Immature natural killer cell (primary cell): ENCODE measurements around the gene ERVK3-1. TPM values are rescaled to one million over a fixed set of nuclear protein-coding genes. Genes with fewer than 3 reads are reported as not detected.
A peak's percentile ranks its signal among the peaks of the same experiment; 100 is the strongest.
"Not testable (repeated sequence)": the region's sequence is repeated elsewhere in the genome, so short reads cannot be mapped to it uniquely, and the experiment has no call there.

Source experiments
- DNase-seq, 3 donors: peaks; one replicate each; pipeline ENCODE4 v3.0.0; 2022; ENCODE audit warnings: mixed read lengths in 1 of 3
- H3K27ac Mint-ChIP-seq, 6 donors: one replicate each; pipeline ENCODE4 v1.8.0; 2020; ENCODE audit warnings: mixed read lengths in 6 of 6, mild to moderate bottlenecking in 5 of 6, inconsistent platforms in 4 of 6, moderate library complexity in 3 of 6
- H3K27me3 Mint-ChIP-seq, 3 donors: one replicate each; pipeline ENCODE4 v1.8.0; 2020 to 2021; ENCODE audit warnings: low read depth in 3 of 3, mild to moderate bottlenecking in 3 of 3, mixed read lengths in 3 of 3, moderate library complexity in 3 of 3, inconsistent platforms in 1 of 3
- H3K36me3 Mint-ChIP-seq, 3 donors: one replicate each; pipeline ENCODE4 v1.8.0; 2020; ENCODE audit warnings: mixed read lengths in 3 of 3, inconsistent platforms in 2 of 3, mild to moderate bottlenecking in 2 of 3
- H3K4me1 Mint-ChIP-seq, 2 donors: one replicate each; pipeline ENCODE4 v1.8.0; 2020; ENCODE audit warnings: inconsistent platforms in 2 of 2, mild to moderate bottlenecking in 2 of 2, mixed read lengths in 2 of 2, moderate library complexity in 1 of 2
- H3K4me3 Mint-ChIP-seq, 5 donors: one replicate each; pipeline ENCODE4 v1.8.0; 2020; ENCODE audit warnings: mild to moderate bottlenecking in 5 of 5, mixed read lengths in 5 of 5, inconsistent platforms in 3 of 5, moderate library complexity in 3 of 5
- H3K9me3 Mint-ChIP-seq, 6 donors: one replicate each; pipeline ENCODE4 v1.8.0; 2020; ENCODE audit warnings: mild to moderate bottlenecking in 6 of 6, mixed read lengths in 6 of 6, inconsistent platforms in 4 of 6, moderate library complexity in 3 of 6
- polyA plus RNA-seq, 3 donors: library from polyadenylated mRNA; unstranded; fragments of 300-500 nt; fragmentation: Illumina TruSeq; gene quantifications; one replicate each; pipeline ENCODE4 v1.2.3, GENCODE V29; 2021

Gene ERVK3-1
- polyA plus RNA-seq, 3 donors from 2014 or later: 76.5 to 113 (median 91.6) TPM

- DNase-seq: no peak
- H3K27me3 Mint-ChIP-seq: no peaks in the 10 kb centered on the region
- peaks cover 18 to 34% (median 29%) of the 10 kb centered on the region in 3 donors for H3K36me3 Mint-ChIP-seq
- no peak overlapping the region for H3K27ac Mint-ChIP-seq
- H3K4me3 Mint-ChIP-seq: no peak overlapping the region
- no peaks in the 10 kb centered on the region for H3K9me3 Mint-ChIP-seq
- no peaks in the 10 kb centered on the region for H3K4me1 Mint-ChIP-seq
Measured at GRCh38 chr19:58336820-58337219, 31.6 kb downstream of the ERVK3-1 start.

- peaks cover 0 to 2% (median 0%) of the 10 kb centered on the region in 3 donors for H3K27me3 Mint-ChIP-seq
- H3K4me1 Mint-ChIP-seq: no peaks in the 10 kb centered on the region
- H3K9me3 Mint-ChIP-seq: no peaks in the 10 kb centered on the region
- peaks cover 24 to 40% (median 29%) of the 10 kb centered on the region in 3 donors for H3K36me3 Mint-ChIP-seq
- no peak overlapping the region for H3K27ac Mint-ChIP-seq
- no peak for DNase-seq
- no peak overlapping the region for H3K4me3 Mint-ChIP-seq
Measured at GRCh38 chr19:58338336-58338735, 33.2 kb downstream of the ERVK3-1 start.

- H3K27me3 Mint-ChIP-seq: peaks cover 0 to 2% (median 0%) of the 10 kb centered on the region in 3 donors
- H3K36me3 Mint-ChIP-seq: peaks cover 24 to 40% (median 29%) of the 10 kb centered on the region in 3 donors
- no peak overlapping the region for H3K4me3 Mint-ChIP-seq
- H3K9me3 Mint-ChIP-seq: peaks cover 0 to 2% (median 0%) of the 10 kb centered on the region in 6 donors
- no peaks in the 10 kb centered on the region for H3K4me1 Mint-ChIP-seq
- no peak for DNase-seq
- no peak overlapping the region for H3K27ac Mint-ChIP-seq
Measured at GRCh38 chr19:58338825-58339558, 33.8 kb downstream of the ERVK3-1 start.

GRCh38 chr19:58345558-58345957 is 40.4 kb downstream of the ERVK3-1 start:
- peak overlapping the region in 4 of 6 donors; percentile 4 to 54 (median 10) for H3K27ac Mint-ChIP-seq
- peaks cover 15 to 21% of the 10 kb centered on the region in 2 donors for H3K4me1 Mint-ChIP-seq
- H3K27me3 Mint-ChIP-seq: peaks cover 2 to 10% (median 5%) of the 10 kb centered on the region in 3 donors
- no peak for DNase-seq
- H3K4me3 Mint-ChIP-seq: peak overlapping the region; percentile 59 to 87 (median 74)
- peaks cover 0 to 2% (median 0%) of the 10 kb centered on the region in 6 donors for H3K9me3 Mint-ChIP-seq
- H3K36me3 Mint-ChIP-seq: peaks cover 9 to 19% (median 14%) of the 10 kb centered on the region in 3 donors

- Mint-ChIP-seq H3K9me3 (peaks cover 0 to 2% (median 0%) of the 10 kb centered on the region in 6 donors), H3K36me3 (peaks cover 0 to 8% (median 7%) of the 10 kb centered on the region in 3 donors), H3K27ac (peak overlapping the region in 5 of 6 donors; percentile 57 to 89 (median 72)), H3K4me1 (peaks cover 15 to 21% of the 10 kb centered on the region in 2 donors), H3K27me3 (peaks cover 2 to 13% (median 7%) of the 10 kb centered on the region in 3 donors), H3K4me3 (peak overlapping the region; percentile 79 to 92 (median 86))
- DNase-seq: peak; percentile 32 to 58 (median 49)
Measured at GRCh38 chr19:58346961-58347929, 42.1 kb downstream of the ERVK3-1 start.

GRCh38 chr19:58348080-58348479 is 42.9 kb downstream of the ERVK3-1 start:
- Mint-ChIP-seq H3K27ac (peak overlapping the region in 3 of 6 donors; percentile 72 to 89 (median 82)), H3K4me3 (peak overlapping the region; percentile 79 to 92 (median 86)), H3K27me3 (peaks cover 2 to 14% (median 4%) of the 10 kb centered on the region in 3 donors), H3K4me1 (peaks cover 15 to 21% of the 10 kb centered on the region in 2 donors)
- H3K36me3 Mint-ChIP-seq, DNase-seq, H3K9me3 Mint-ChIP-seq: not testable (repeated sequence)

- H3K4me3 Mint-ChIP-seq: no peak overlapping the region
- H3K36me3 Mint-ChIP-seq: peaks cover 0 to 5% (median 3%) of the 10 kb centered on the region in 3 donors
- H3K27me3 Mint-ChIP-seq: peaks cover 2 to 14% (median 6%) of the 10 kb centered on the region in 3 donors
- no peaks in the 10 kb centered on the region for H3K9me3 Mint-ChIP-seq
- DNase-seq: no peak
- no peak overlapping the region for H3K27ac Mint-ChIP-seq
- peaks cover 15 to 21% of the 10 kb centered on the region in 2 donors for H3K4me1 Mint-ChIP-seq
Measured at GRCh38 chr19:58349590-58349989, 44.4 kb downstream of the ERVK3-1 start.

GRCh38 chr19:58350001-58350861 is 45.1 kb downstream of the ERVK3-1 start:
- H3K9me3 Mint-ChIP-seq: no peaks in the 10 kb centered on the region

GRCh38 chr19:58350871-58351557 is 45.8 kb downstream of the ERVK3-1 start:
- Mint-ChIP-seq H3K36me3 (peaks cover 0 to 5% (median 3%) of the 10 kb centered on the region in 3 donors), H3K4me3 (no peak overlapping the region), H3K27me3 (peaks cover 2 to 9% (median 6%) of the 10 kb centered on the region in 3 donors), H3K27ac (no peak overlapping the region), H3K9me3 (no peaks in the 10 kb centered on the region), H3K4me1 (peaks cover 13% of the 10 kb centered on the region in 2 donors)
- no peak for DNase-seq

More at GRCh38 chr19:58350001-58350861, 45.1 kb downstream of the ERVK3-1 start:
- no peak overlapping the region for H3K27ac Mint-ChIP-seq
- H3K4me3 Mint-ChIP-seq: no peak overlapping the region
- peaks cover 15 to 21% of the 10 kb centered on the region in 2 donors for H3K4me1 Mint-ChIP-seq
- no peak for DNase-seq
- H3K36me3 Mint-ChIP-seq: peaks cover 0 to 5% (median 3%) of the 10 kb centered on the region in 3 donors
- H3K27me3 Mint-ChIP-seq: peaks cover 2 to 14% (median 6%) of the 10 kb centered on the region in 3 donors

GRCh38 chr19:58351558-58351878 is 46.3 kb downstream of the ERVK3-1 start:
- Mint-ChIP-seq H3K27ac (no peak overlapping the region), H3K4me1 (peaks cover 13 to 14% of the 10 kb centered on the region in 2 donors), H3K4me3 (no peak overlapping the region), H3K27me3 (peaks cover 2 to 9% (median 6%) of the 10 kb centered on the region in 3 donors), H3K36me3 (peaks cover 0 to 5% (median 3%) of the 10 kb centered on the region in 3 donors), H3K9me3 (no peaks in the 10 kb centered on the region)
- DNase-seq: no peak

GRCh38 chr19:58351990-58352755 is 47.0 kb downstream of the ERVK3-1 start:
- no peak overlapping the region for H3K27ac Mint-ChIP-seq
- no peak for DNase-seq
- H3K27me3 Mint-ChIP-seq: peaks cover 2 to 9% (median 6%) of the 10 kb centered on the region in 3 donors
- no peaks in the 10 kb centered on the region for H3K9me3 Mint-ChIP-seq
- peak overlapping the region in 1 of 5 donors; percentile 27 for H3K4me3 Mint-ChIP-seq
- H3K36me3 Mint-ChIP-seq: peaks cover 0 to 5% (median 3%) of the 10 kb centered on the region in 3 donors
- H3K4me1 Mint-ChIP-seq: peaks cover 11 to 13% of the 10 kb centered on the region in 2 donors
